HCEC 1CT (cell line): ENCODE data around the gene HTRA2.

Experiments used
- DNase-seq: peaks from one replicate; pipeline ENCODE4 v3.0.0-alpha.2; 2017

Gene HTRA2

DNA sequence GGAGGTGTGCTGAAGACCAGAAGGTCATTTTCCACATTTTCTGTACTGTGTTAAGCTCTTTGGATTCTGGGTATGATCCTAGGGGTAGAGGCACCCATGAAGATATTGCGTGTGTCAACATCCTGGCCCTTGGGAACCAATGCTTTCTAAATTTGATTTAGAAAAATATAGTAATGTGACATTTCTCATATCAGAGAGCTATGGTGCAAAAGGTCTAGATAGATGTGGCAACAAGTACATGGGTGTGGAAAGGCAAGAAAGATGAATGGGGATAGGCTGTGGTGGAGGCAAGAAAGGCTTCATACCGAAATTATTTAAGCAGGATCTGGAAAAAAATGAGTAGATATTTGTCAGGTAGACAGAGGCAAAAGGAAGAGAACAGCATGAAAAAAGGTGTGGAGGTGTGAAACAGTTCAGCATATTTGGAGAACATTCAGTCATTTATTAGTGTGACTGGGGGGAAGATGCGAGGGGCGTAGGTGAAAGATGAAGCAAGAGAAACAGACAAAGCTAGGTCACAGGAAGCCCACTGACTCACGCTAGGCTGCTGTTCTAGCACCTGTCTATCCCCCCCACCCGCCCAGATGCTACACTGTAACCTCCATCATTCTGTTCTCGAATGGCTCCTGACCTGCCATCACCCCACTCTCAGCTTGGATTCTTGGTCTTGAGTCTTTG lies 36.5 kb downstream of the HTRA2 start:
- DNase-seq, result no peak

- DNase-seq, result peak; percentile 78
Observed at GRCh38 chr2:74566754-74567085, 37.0 kb downstream of the HTRA2 start.

DNA sequence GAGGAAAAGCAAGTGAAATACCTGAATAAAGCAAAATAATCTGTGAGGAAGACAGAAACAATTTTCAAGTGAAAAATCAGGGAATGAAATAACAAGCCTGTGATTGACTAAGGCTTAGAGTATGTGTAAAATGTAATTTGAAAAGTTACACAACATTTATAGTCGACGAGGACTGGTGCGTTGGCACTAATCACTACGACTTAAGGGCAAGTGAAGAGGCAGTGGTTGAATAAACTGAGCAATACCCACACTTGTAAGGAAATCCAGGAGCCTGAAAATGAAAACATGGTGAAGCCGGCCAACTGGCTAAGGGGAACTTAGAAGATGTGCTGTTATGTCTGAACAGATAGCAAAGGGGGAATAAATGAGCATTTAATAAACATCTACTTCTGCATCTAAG lies 38.1 kb downstream of the HTRA2 start:
- peak; percentile 91 for DNase-seq

DNA sequence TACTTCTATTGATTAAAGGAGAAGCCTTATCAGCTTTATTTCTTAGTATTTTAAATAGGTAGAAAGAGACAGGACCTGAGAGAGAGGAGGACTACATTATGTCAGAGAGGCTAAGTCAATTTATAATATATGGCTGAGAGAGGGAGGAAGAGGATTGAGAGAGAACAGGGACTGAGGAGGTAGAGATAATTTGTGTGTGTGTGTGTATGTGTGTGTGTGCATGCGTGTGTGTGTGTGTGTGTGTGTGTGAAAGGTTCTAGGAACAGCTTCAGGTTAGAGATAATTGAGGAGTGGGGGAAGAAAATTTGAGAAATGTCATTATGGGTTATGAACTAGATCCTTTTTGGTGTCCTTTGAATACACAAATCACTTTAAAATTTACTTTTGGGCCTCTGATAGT lies 40.0 kb downstream of the HTRA2 start:
- DNase-seq, result no peak

DNA sequence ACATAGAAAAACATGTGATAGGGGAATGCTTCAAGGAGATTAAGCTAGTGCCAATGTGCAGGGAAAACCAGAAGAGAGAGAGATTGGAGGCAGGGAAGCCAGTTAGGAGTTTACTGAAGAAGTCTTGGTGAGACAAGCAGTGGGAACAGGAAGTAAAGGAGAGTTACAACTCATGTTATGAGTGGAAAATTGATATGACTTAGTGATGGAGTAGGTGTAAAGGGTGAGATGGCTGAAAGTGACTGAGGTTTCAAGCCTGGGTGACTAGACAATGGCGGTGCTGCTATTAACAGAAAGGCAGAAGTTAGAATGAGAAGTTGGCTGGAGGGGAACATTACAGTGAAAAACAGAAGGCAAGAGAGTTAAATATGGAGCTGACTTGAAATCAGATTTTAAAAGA lies 41.3 kb downstream of the HTRA2 start:
- no peak for DNase-seq

DNA sequence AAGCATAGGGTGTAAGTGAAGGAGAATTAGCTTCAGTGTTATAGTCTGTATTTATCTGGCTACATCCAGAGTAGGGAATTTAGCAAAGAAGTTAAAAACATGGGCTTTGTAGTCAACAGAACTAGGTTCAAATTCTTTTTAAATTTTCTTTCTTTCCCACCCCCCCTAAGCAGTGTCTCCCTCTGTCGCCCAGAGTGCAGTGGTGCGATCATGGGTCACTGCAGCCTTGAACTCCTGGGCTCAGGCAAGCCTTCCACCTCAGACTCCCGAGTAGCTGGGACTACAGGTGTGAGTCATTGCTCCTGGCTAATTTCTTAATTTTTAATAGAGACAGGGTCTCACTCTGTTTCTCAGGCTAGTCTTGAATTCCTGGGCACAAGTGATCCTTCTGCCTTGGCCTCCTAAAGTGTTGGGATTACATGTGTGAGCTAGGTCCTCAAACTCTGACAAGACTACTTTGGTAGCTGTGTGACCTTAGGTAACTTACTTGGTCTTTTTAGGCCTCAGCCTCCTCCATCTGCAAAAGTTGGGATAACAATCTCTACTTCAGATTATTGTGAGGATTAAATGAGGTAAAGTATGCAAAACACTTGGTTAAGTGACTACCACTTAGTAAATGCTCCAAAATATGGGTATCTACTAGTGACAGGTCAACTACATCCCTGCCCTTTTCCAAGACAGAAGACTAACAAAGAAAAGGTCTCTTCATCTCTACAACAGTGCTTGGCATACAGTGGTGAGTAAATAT lies 42.6 kb downstream of the HTRA2 start:
- no peak for DNase-seq

- peak; percentile 95 for DNase-seq
Observed at GRCh38 chr2:74573747-74574562, 44.2 kb downstream of the HTRA2 start.

GRCh38 chr2:74575320-74575719 lies 45.6 kb downstream of the HTRA2 start:
- peak; percentile 73 for DNase-seq

DNA sequence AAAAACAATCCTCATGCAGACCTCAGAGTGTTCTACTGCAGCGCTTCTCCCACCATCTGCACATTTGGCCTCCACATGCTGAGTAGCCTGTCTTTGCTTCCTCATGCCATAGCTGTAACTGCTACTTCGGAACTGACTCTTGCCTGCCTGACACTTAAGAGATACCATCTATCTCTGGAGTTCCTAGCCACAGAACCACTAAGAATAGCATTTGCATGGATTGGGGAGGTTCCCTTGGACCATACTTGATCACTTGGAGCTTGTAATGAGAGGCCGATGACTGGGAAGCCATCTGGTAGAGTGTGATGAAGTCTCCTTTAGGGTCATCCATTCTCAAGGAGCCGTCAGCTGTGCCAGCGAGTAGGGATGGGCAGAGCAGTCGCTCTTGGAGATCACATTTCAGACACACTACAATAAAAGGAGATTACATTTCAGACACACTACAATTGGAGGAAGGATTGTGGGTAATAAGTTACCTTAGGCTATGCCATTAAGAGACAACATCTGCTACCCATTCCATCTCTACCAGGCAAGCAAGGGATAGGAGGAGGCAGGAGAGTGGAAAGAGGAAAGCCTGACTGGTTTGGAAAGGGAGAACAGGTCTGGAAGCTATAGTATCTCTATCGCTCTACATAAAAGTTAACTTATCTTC lies 46.6 kb downstream of the HTRA2 start:
- peak; percentile 93 for DNase-seq

GRCh38 chr2:74576863-74577229 lies 47.1 kb downstream of the HTRA2 start:
- peak; percentile 90 for DNase-seq

DNA sequence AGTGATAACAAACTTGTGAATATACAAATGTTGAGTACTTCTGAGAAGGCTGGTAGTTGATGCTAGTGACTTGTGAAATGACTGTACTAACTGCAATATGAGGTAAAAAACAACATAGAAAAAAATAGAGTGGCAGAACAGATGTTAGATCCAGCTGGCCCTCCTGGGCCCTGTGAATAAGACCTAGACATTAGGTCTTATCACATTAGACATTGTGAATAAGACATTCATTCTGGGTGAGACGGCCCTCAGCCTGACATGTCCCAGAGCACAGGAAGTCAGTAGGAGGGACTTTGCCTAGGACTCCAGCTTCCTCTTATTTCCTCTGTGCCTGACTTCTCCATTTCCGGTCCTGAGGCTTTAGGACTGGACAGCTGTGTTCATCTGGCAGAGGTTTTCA lies 47.7 kb downstream of the HTRA2 start:
- peak; percentile 88 for DNase-seq

DNA sequence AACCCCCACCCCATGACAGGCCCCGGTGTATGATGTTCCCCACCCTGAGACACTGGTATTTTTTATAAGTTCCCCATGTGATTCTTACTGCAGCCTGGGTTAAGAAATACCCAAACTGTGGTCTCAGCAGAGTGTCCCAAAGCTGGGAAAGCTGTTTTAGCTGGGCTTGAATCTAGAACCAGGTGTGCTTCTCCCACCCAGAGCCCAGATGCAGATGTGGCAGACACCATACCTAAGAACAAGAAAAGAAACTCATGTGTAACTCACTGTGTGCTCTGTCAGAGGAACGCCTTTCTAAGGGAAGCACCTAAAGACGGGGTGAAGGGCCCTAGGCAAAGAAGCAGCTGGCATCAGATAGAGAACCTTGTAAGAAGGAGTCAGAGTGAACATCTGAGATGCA lies 48.7 kb downstream of the HTRA2 start:
- DNase-seq, result no peak

GRCh38 chr2:74581463-74581862 lies 51.7 kb downstream of the HTRA2 start:
- DNase-seq, result no peak

- no peak for DNase-seq
Observed at GRCh38 chr2:74582184-74582583, 52.5 kb downstream of the HTRA2 start.
